Psoas muscle (tissue), 8 donors: ENCODE results near the gene AFF1. TPM values are rescaled to one million over a fixed set of nuclear protein-coding genes. Genes with fewer than 3 reads are reported as not detected.

Source experiments
- ATAC-seq, 4 donors: fragments of 200-7000 bp; cut with Tn5 transposase; one replicate each; pipeline ENCODE4 v1.9.1; 2020; ENCODE audit warnings: moderate library complexity in 3 of 4, mild to moderate bottlenecking in 2 of 4
- DNase-seq, 2 donors: peaks; one replicate each; pipeline ENCODE4 v3.0.0-alpha.2; 2020
- H3K27ac ChIP-seq: fragments of 200-600 bp; one replicate; pipeline ENCODE4 v1.8.0; 2022
- H3K27me3 ChIP-seq, 3 donors: fragments of 200-600 bp in 1 of 3; one replicate each; pipeline versions ENCODE4 v1.6.1 to v1.8.0; 2013 to 2022; ENCODE audit warnings: low read length in 2 of 3, mild to moderate bottlenecking in 2 of 3, moderate library complexity in 1 of 3; ENCODE audit not compliant: insufficient read depth in 3 of 3
- H3K36me3 ChIP-seq, 2 donors: fragments of 200-600 bp in 1 of 2; one replicate each; pipeline versions ENCODE4 v1.6.1 to v1.8.0; 2013 to 2022; ENCODE audit warnings: low read depth in 1 of 2, mild to moderate bottlenecking in 1 of 2, moderate library complexity in 1 of 2; ENCODE audit not compliant: insufficient read depth in 1 of 2
- H3K4me1 ChIP-seq: fragments of 200-600 bp; one replicate; pipeline ENCODE4 v1.8.0; 2022
- H3K4me3 ChIP-seq: fragments of 200-600 bp; one replicate; pipeline ENCODE4 v1.8.0; 2022; ENCODE audit warnings: mild to moderate bottlenecking
- H3K9me3 ChIP-seq: fragments of 200-600 bp; one replicate; pipeline ENCODE4 v1.8.0; 2022
- CTCF ChIP-seq: fragments of 200-600 bp; IDR thresholded peaks from one replicate; pipeline ENCODE4 v1.8.0; 2022; ENCODE audit warnings: antibody characterized with exemption
- WGBS, 3 donors: extraction: QIAGEN DNeasy Blood & Tissue Kit; methylation state at CpG; one replicate each; pipeline versions ENCODE4 v1.1.6 to v1.1.7; 2013; 5-methylcytosine and 5-hydroxymethylcytosine counted together
- intact Hi-C, 2 donors: fragments of 100-400 bp; cut with DNase I; formaldehyde crosslinking; loops; one replicate each; pipeline versions ENCODE4 v1.11.0 to v1.14.2; 2022
- polyA plus RNA-seq, 3 donors: library from polyadenylated mRNA; stranded (reverse); fragments of 200-250 nt; gene quantifications; one replicate each; pipeline ENCODE4 v1.2.3, GENCODE V29; 2013
- total RNA-seq, 4 donors: library from RNA; stranded (reverse); fragmentation: NEBNext Ultra II Directional in 2 of 4; extraction: Animal tissue kit (Norgen Biotek cat#: 25700) in 2 of 4; gene quantifications; one replicate each; pipeline versions ENCODE4 v1.2.1 to v1.2.4, GENCODE V29; 2021 to 2023
- donor health status: healthy with polysubstance abuse.
- donor health status: DM: no; HTN: no; CAD: no; lungs with moderate emphysema.
- donor health status: Bipolar disorder and iron deficiency.
- donor health status: healthy.
- donor health status: DM: yes; HTN: yes; CAD: no.
- donor health status: DM: no; HTN: no; CAD: no.
- donor health status: DM: no; HTN: no; CAD: no.
- donor health status: DM: yes; HTN: yes; CAD: no.

AFF1 gene
- total and polyA plus RNA-seq, 7 donors = 62.7 to 171 (median 120) TPM

DNA sequence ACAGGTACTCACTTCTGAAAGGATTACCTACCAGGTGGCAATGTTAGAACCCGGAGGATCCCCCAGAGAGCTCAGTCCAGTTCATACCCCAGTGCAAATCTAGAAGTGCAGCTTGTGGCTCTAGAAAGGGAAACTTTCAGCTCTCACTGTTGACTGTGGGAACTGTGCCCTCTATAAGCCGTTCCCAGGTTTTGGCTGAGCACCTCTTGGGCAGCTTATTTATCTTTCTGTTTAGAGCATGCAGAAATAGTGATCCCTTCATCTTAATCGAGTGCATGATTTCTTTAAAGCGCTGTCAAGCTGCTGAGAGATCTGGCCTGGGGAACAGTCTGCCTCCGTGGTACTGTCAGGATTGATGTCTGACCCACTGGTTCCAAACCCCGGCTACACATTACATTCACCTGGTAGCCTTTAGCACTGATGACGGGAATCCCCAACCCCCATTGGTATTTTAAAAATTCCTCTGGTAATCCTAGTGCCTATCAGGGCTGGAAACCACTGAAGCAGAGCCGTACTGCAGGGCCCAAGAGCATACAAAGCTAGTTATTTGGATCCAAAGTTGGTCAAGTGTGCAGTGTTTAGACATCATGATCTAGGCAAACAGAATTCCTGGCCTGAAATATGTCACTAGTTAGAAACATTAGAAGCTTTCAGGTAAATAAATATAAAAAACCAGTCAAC is 182.4 kb downstream of the AFF1 start:
- H3K4me1 ChIP-seq = peaks cover 64% of the 10 kb centered on the region

DNA sequence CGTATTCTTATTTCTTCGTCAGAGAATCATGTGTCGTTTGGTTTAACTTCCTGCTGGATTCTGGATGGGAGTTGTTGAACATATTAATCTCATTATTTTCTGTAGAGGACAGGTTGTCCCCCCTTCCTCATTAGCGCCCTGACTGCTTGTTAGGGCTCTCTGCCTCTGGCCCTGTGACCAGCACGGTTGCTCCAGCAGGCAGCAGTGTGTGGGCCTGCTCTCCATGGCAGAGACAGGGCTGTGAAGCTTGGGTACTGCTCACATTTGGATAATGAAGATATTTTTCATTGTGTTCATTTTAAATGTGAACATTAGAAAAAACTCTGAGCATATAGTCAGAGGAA is 182.9 kb downstream of the AFF1 start:
- H3K27ac ChIP-seq = peak overlapping the region; percentile 87
- intact Hi-C loops = loop anchor here in 1 of 2 donors (10.0 kb wide), 1 partner anchor 623 kb away; no protein-coding TSS in a partner anchor
- 33 to 55% (median 44%) methylated on average over 5 of the region's 5 CpGs for WGBS, 3 donors
- no peak for DNase-seq
- peaks cover 5 to 49% of the 10 kb centered on the region in 2 donors for H3K36me3 ChIP-seq
- no peak for ATAC-seq
- peaks cover 68% of the 10 kb centered on the region for H3K4me1 ChIP-seq
- no peaks in the 10 kb centered on the region for H3K27me3 ChIP-seq
- H3K4me3 ChIP-seq = no peak overlapping the region
- TF ChIP-seq CTCF = no peak
- H3K9me3 ChIP-seq = no peaks in the 10 kb centered on the region

More for the DNA sequence above, 182.4 kb downstream of the AFF1 start:
- H3K36me3 ChIP-seq = peaks cover 5 to 54% of the 10 kb centered on the region in 2 donors
- H3K27me3 ChIP-seq = no peaks in the 10 kb centered on the region
- DNase-seq (no peak), ATAC-seq (peak in 1 of 4 donors; percentile 39)
- intact Hi-C loops = loop anchor here in 1 of 2 donors (10.0 kb wide), 1 partner anchor 622 kb away; no protein-coding TSS in a partner anchor
- peak overlapping the region; percentile 87 for H3K27ac ChIP-seq
- TF ChIP-seq CTCF = no peak
- H3K9me3 ChIP-seq = no peaks in the 10 kb centered on the region
- WGBS, 3 donors = 23 to 43% (median 28%) methylated on average over 8 of the region's 8 CpGs
- peak overlapping the region; percentile 29 for H3K4me3 ChIP-seq

DNA sequence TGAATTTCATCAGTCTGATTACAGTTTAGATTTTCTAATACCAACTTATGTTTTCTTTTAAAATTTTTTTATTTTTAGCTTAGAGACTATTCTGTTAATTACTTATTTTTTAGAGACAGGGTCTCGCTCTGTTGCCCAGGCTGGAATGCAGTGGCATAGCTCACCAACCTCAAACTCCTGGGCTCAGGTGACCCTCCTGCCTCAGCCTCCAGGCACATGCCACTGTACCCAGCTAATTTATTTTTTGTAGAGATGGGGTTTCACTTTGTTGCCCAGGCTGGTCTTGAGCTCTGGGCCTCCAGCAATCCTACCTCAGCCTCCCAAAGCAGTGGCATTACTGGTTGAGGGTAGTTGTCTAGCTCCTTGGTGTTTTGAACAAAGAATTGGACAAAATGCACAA is 183.6 kb downstream of the AFF1 start:
- 96 to 100% (median 96%) methylated on average over 1 of the region's 1 CpG for WGBS, 3 donors

DNA sequence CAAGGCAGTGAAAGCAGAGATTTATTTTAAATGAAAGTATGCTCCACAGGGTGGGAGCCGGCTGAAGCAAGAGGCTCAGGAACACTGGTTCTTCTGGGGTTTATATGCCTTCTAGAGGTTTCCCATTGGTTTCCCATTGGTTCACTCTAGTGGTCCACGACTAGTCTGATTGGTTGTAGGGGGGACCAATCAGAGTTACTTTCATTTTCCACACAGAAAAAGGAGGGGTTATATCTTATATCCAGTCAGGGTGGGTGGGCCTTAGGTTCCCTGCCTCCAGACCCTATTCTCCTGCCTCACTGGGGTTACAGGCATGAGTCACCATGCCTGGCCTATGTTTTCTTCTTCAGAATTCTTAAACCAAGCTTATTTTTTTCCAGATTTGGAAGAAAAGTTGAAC is 184.0 kb downstream of the AFF1 start:
- H3K9me3 ChIP-seq = no peaks in the 10 kb centered on the region
- intact Hi-C loops = loop anchor here in 1 of 2 donors (10.0 kb wide), 1 partner anchor 624 kb away; no protein-coding TSS in a partner anchor
- peak overlapping the region; percentile 87 for H3K27ac ChIP-seq
- peaks cover 5 to 40% of the 10 kb centered on the region in 2 donors for H3K36me3 ChIP-seq
- TF ChIP-seq CTCF = no peak
- H3K4me3 ChIP-seq = peak overlapping the region; percentile 60
- WGBS, 3 donors = 94 to 98% (median 96%) methylated on average over 2 of the region's 2 CpGs
- peaks cover 76% of the 10 kb centered on the region for H3K4me1 ChIP-seq
- DNase-seq (no peak), ATAC-seq (no peak)
- H3K27me3 ChIP-seq = no peaks in the 10 kb centered on the region

More for the DNA sequence above, 183.6 kb downstream of the AFF1 start:
- no peak for TF ChIP-seq CTCF
- intact Hi-C loops = loop anchor here in 1 of 2 donors (10.0 kb wide), 1 partner anchor 624 kb away; no protein-coding TSS in a partner anchor
- DNase-seq = no peak
- H3K27ac ChIP-seq = peak overlapping the region; percentile 87
- H3K4me1 ChIP-seq = peaks cover 75% of the 10 kb centered on the region
- ATAC-seq = no peak
- no peaks in the 10 kb centered on the region for H3K9me3 ChIP-seq
- H3K4me3 ChIP-seq = no peak overlapping the region
- H3K27me3 ChIP-seq = no peaks in the 10 kb centered on the region
- H3K36me3 ChIP-seq = peaks cover 5 to 42% of the 10 kb centered on the region in 2 donors
